Stomach smooth muscle (tissue), 2 donors: ENCODE data around the gene SIK3.

ENCODE experiments used
- H3K27ac ChIP-seq: one replicate; pipeline ENCODE4 v1.7.0; 2013; ENCODE audit warnings: mild to moderate bottlenecking, low read length, inconsistent platforms
- H3K27me3 ChIP-seq, 2 donors: one replicate each; pipeline ENCODE4 v1.7.0; 2013; ENCODE audit warnings: low read length in 2 of 2; ENCODE audit not compliant: insufficient read depth in 2 of 2, control insufficient read depth in 1 of 2
- H3K36me3 ChIP-seq, 2 donors: one replicate each; pipeline ENCODE4 v1.7.0; 2013; ENCODE audit warnings: low read length in 2 of 2; ENCODE audit not compliant: control insufficient read depth in 2 of 2, insufficient read depth in 2 of 2
- H3K4me1 ChIP-seq: one replicate; pipeline ENCODE4 v1.7.0; 2013; ENCODE audit warnings: low read length; ENCODE audit not compliant: control insufficient read depth, insufficient read depth
- H3K4me3 ChIP-seq, 2 donors: one replicate each; pipeline ENCODE4 v1.7.0; 2013; ENCODE audit warnings: low read length in 2 of 2
- H3K9ac ChIP-seq, 2 donors: one replicate each; pipeline ENCODE4 v1.7.0; 2013; ENCODE audit warnings: low read length in 2 of 2, mild to moderate bottlenecking in 1 of 2
- H3K9me3 ChIP-seq, 2 donors: one replicate each; pipeline ENCODE4 v1.7.0; 2013; ENCODE audit warnings: low read length in 2 of 2; ENCODE audit not compliant: control insufficient read depth in 2 of 2
- donor health status: healthy.
- donor health status: Pancreatic carcinoma.

SIK3 gene

DNA sequence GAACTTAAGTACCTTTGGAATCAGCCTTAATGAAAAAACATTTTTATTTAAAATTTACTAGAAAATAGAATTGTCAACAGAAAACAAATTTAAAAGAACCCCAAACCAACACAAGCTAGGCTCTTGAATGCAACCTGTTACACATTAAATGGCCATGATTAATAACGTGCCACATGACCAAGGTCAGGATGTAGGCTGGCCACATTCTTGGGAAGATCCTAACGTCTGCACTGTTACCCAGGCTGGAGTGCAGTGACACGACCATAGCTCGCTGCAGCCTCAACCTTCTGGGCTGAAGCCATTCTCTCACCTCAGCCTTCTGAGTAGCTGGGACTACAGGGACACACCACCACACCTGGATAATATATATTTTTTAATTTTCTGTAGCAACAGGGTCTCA, 134.4 kb downstream of the SIK3 start:
- Histone ChIP-seq H3K27ac (no peak overlapping the region), H3K9ac (no peak overlapping the region), H3K36me3 (no peaks in the 10 kb centered on the region), H3K27me3 (no peaks in the 10 kb centered on the region), H3K9me3 (no peaks in the 10 kb centered on the region), H3K4me3 (no peak overlapping the region), H3K4me1 (peaks cover 4% of the 10 kb centered on the region)

DNA sequence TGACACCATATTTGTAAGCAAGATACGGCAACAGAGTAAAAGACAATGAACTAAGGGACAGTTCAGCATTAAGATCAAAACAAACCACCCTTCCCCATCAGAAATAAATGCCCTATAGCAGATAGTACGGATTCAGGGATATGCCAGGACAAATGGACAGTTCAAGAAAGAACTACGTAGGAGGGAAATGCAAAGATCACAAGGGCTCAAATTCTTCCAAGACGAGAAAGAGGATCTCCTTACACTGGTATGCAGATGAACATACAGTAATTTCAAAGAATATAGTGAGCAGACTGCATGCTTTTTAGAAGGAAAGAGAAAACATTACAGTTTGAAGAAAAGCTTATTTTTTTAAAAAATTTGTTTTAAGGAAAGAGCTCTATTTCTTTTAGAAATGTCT, 136.1 kb downstream of the SIK3 start:
- Histone ChIP-seq H3K4me1 (peaks cover 4% of the 10 kb centered on the region), H3K9ac (no peak overlapping the region), H3K9me3 (no peaks in the 10 kb centered on the region), H3K36me3 (no peaks in the 10 kb centered on the region), H3K4me3 (no peak overlapping the region), H3K27ac (no peak overlapping the region), H3K27me3 (no peaks in the 10 kb centered on the region)

DNA sequence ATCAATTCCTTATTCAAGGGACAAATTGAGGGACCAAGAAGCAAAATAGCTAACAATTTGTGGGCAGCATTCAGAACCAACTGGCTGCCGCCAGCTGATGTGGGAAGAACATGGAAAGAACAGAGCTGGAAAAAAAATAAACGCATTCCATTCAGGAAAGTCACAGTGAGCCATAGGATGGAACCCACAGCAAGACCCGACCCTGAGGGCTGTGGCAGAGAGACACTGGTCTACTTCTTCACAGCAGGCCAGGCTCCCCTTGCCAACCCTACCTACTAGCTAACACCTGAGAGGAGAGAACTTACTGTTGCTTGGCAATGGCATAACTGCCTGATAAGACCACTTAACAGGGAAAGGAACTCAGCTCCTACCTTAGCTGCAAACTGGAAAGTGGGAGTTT, 137.3 kb downstream of the SIK3 start:
- Histone ChIP-seq H3K27ac (no peak overlapping the region), H3K36me3 (no peaks in the 10 kb centered on the region), H3K9me3 (no peaks in the 10 kb centered on the region), H3K4me1 (peaks cover 4% of the 10 kb centered on the region), H3K27me3 (no peaks in the 10 kb centered on the region), H3K9ac (no peak overlapping the region), H3K4me3 (no peak overlapping the region)

DNA sequence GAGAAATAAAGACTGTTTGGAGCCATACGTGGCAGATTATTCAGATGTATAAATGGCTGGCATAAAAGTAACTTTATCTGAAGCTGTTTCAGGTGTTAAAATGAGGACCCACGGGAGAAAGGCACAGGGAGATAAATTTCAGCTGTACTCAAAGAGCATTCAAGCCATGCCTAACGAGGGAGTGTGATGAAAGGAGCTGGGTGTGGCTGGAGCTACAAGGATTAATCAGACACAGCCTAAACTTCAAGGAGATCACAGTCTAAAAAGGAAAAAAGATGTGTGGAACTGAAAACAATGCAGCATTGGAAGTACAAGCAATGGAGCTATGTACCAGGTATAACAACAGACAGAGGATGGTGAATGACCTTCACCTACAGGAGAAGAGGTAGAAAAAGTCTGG, 140.0 kb downstream of the SIK3 start:
- Histone ChIP-seq H3K9me3 (no peaks in the 10 kb centered on the region), H3K9ac (no peak overlapping the region), H3K27ac (no peak overlapping the region), H3K27me3 (no peaks in the 10 kb centered on the region), H3K4me1 (peaks cover 4% of the 10 kb centered on the region), H3K36me3 (peaks cover 3 to 8% of the 10 kb centered on the region in 2 donors), H3K4me3 (no peak overlapping the region)

DNA sequence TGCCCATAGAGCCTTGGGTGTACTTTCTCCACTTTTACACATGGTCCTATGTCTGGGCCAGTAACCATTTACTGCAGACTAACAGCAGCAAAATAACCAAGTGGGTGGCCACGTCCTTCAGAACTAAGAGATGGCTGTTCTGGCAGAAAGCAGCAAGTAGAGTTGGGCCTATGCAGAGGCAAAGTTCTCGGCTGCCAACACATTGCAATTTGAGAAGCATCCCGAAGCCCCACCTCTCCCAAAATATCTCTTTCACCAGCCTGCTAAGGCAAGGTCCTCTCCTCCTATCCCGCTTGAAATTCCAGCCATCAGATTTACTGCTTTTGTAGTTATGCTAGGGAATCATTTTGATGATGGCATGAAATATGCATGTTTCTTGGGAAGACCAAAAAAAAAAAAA, 142.3 kb downstream of the SIK3 start:
- no peak overlapping the region for H3K27ac ChIP-seq
- no peak overlapping the region for H3K4me3 ChIP-seq
- H3K36me3 ChIP-seq: peaks cover 3 to 8% of the 10 kb centered on the region in 2 donors
- no peaks in the 10 kb centered on the region for H3K9me3 ChIP-seq
- peaks cover 4% of the 10 kb centered on the region for H3K4me1 ChIP-seq
- H3K9ac ChIP-seq: no peak overlapping the region
- no peaks in the 10 kb centered on the region for H3K27me3 ChIP-seq

DNA sequence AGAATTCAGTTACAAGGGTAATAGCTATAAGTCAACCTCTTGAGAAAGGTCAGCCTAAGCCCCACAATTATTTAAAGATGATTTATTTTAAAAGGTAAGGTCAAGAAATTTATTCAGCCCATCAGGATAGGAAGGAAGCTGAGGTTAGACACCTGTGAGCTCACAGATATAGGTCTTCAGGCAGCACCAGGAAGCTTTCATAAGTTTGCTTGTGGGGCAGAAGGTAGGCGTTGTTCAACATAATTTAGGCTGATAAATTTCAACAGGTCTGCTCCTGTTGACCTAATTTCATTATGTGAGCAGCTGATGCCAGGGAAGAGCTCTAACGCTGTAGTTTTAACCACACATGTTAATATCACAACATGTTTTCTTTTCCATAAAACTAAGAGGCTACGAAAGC, 142.7 kb downstream of the SIK3 start:
- no peak overlapping the region for H3K9ac ChIP-seq
- no peak overlapping the region for H3K4me3 ChIP-seq
- H3K27me3 ChIP-seq: no peaks in the 10 kb centered on the region
- H3K36me3 ChIP-seq: peaks cover 3 to 8% of the 10 kb centered on the region in 2 donors
- no peak overlapping the region for H3K27ac ChIP-seq
- H3K4me1 ChIP-seq: peaks cover 2% of the 10 kb centered on the region
- H3K9me3 ChIP-seq: no peaks in the 10 kb centered on the region

DNA sequence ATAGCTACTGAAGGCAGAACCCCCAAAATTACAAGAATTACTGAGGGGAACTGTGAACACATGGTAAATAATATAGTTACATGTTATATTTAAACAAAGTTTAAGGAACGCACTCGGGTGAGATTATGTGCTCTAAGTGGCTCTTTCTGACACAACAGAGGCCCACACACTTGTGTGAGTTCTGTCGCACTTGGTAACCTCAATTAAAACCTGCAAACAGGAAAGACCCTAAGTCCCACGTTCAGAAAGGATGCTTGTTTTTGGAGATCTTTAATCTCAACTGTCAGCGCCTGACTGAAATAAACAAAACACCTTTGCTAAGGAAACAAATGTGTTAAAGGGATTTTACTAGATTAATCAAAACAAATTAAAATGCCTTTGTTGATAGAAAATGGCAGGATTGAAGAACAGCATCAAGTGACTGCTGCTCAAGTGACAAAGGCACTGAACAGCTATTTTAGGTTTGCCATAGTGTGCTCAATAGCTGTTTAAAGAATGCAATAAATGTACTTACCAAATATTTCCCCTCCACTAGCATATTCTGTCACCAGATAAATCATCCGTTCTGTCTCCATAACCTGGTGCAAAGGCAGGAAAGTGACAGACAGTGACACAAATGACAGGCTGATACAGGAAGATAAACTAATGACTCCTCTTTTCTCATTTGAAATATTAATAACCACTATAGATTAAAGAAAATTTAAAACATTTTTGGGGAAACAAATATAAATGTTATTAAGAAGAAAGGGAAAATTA, 144.5 kb downstream of the SIK3 start:
- Histone ChIP-seq H3K9ac (no peak overlapping the region), H3K4me3 (no peak overlapping the region)

DNA sequence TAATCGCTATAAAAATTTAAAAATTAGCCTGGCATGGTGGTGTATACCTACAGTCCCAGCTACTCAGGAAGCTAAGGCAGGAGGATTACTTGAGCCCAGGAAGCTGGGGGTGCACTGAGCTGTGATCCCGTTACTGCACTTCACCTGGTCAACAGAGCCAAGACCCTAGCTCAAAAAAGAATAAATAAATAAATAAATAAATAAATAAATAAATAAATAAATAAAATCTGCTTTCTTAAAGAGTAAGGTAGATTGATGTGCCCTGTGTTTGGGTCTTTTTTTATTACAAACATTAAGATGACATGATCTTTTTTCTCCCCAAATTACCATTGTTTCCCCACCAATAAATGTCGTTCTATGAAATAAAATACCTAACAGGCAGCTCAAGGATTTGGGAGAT, 146.5 kb downstream of the SIK3 start:
- peaks cover 2% of the 10 kb centered on the region for H3K4me1 ChIP-seq
- H3K4me3 ChIP-seq: no peak overlapping the region
- H3K9me3 ChIP-seq: no peaks in the 10 kb centered on the region
- no peak overlapping the region for H3K27ac ChIP-seq
- peaks cover 7 to 8% of the 10 kb centered on the region in 2 donors for H3K36me3 ChIP-seq
- H3K27me3 ChIP-seq: no peaks in the 10 kb centered on the region
- no peak overlapping the region for H3K9ac ChIP-seq

More for the DNA sequence above, 144.5 kb downstream of the SIK3 start:
- Histone ChIP-seq H3K9me3 (no peaks in the 10 kb centered on the region), H3K27ac (no peak overlapping the region), H3K27me3 (no peaks in the 10 kb centered on the region), H3K4me1 (peaks cover 2% of the 10 kb centered on the region), H3K36me3 (peaks cover 7 to 8% of the 10 kb centered on the region in 2 donors)

DNA sequence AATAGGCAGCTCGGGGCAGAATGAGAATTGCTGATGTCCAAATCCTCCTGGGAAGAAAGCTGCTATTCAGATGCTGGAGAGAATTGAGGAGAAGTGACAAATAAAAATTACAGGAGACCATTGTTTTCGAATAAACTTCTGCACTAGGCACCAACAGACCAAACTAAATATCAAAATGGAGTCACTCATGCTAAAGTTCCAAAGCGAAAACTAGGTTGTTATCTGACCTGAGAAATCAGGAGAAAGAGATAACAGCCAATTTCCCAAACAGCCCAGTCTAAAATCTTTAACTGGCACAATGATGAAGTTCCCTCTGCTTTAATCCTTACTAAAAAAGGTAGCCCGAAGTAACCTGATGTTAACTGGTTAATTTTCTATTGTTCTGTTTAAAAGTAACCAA, 148.0 kb downstream of the SIK3 start:
- Histone ChIP-seq H3K9ac (no peak overlapping the region), H3K27ac (no peak overlapping the region), H3K4me1 (peaks cover 2% of the 10 kb centered on the region), H3K4me3 (no peak overlapping the region), H3K9me3 (no peaks in the 10 kb centered on the region), H3K27me3 (no peaks in the 10 kb centered on the region), H3K36me3 (peaks cover 7% of the 10 kb centered on the region in 2 donors)

DNA sequence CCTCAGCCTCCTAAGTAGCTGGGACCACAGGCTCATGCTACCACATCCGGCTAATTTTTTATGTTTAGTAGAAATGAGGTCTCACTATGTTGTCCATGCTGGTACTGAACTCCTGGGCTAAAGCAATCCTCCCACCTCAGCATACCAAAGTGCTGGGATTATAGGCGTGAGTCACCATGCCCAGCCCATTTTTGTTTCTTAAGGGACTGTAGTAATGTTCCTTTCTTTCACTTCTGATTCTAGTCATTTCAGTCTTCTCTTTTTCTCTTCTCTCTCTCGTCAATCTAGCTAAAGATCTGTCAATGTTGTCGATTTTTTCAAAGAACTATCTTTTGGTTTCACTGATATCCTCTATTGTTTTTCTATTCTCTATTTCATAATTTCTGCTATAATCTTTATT, 149.8 kb downstream of the SIK3 start:
- H3K9ac ChIP-seq: no peak overlapping the region
- no peaks in the 10 kb centered on the region for H3K27me3 ChIP-seq
- peaks cover 3 to 8% of the 10 kb centered on the region in 2 donors for H3K36me3 ChIP-seq
- H3K4me1 ChIP-seq: peaks cover 2% of the 10 kb centered on the region
- no peaks in the 10 kb centered on the region for H3K9me3 ChIP-seq
- no peak overlapping the region for H3K4me3 ChIP-seq
- no peak overlapping the region for H3K27ac ChIP-seq

DNA sequence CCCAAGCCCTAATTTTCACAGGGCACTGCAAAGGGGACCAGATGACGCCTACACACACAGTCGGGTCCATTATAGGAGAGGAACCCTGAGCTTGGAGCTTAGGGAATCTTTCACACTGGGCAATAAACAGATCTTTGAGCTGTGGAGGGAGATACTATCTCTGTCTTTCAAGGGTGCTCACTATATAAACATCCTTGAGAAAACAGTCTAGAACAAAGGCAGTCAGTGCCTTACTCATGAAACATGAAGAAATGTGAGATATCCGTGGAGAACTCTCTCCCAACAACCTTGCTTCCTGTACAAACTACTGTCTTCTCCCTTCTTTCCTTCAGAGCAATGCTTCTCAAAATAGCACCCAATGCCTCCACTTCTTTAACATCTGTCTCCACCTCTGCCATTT, 151.8 kb downstream of the SIK3 start:
- Histone ChIP-seq H3K27ac (no peak overlapping the region), H3K27me3 (no peaks in the 10 kb centered on the region), H3K4me3 (no peak overlapping the region), H3K4me1 (no peaks in the 10 kb centered on the region), H3K9me3 (no peaks in the 10 kb centered on the region), H3K36me3 (peaks cover 3 to 8% of the 10 kb centered on the region in 2 donors), H3K9ac (no peak overlapping the region)
